OCI-LY7 (cell line): ENCODE data around the gene KCNN3.

Experiments used
- CTCF ChIP-seq: fragments of 200-600 bp; sonication (generic); conservative IDR thresholded peaks from 2 replicates; pipeline ENCODE4 v1.5.1; 2014; ENCODE audit warnings: mild to moderate bottlenecking, antibody characterized with exemption, low read length, moderate library complexity, mixed read lengths
- EZH2phosphoT487 ChIP-seq: fragments of 200-600 bp; sonication (generic); IDR thresholded peaks from 2 replicates; pipeline ENCODE4 v1.6.1; 2018; ENCODE audit warnings: low read depth, borderline replicate concordance, mild to moderate bottlenecking, mixed run types, antibody characterized with exemption, low read length, moderate library complexity, mixed read lengths

GRCh38 chr1:154735061-154735803 lies 134.8 kb downstream of the KCNN3 start:
- TF ChIP-seq EZH2phosphoT487 (no peak), CTCF (no peak)
